ENCODE measurements around the gene SPPL3. TPM values are rescaled to one million over a fixed set of nuclear protein-coding genes. Genes with fewer than 3 reads are reported as not detected.

The SPPL3 gene
- total and polyA plus RNA-seq, 8 donors: 5.0 to 63.4 (median 18.0) TPM

GRCh38 chr12:120726961-120727360 is 177.2 kb downstream of the SPPL3 start:
- intact Hi-C loops (cut with DNase I; ENCODE audit: low total_unique reads): no loop called here
- Histone ChIP-seq H3K27ac (peak overlapping the region in 1 of 5 donors; percentile 90), H3K36me3 (peaks cover 22 to 66% (median 61%) of the 10 kb centered on the region in 4 donors), H3K4me1 (peaks cover 16 to 28% (median 24%) of the 10 kb centered on the region in 4 donors), H3K4me3 (peak overlapping the region in 1 of 4 donors; percentile 75), H3K27me3 (no peaks in the 10 kb centered on the region), H3K9me3 (no peaks in the 10 kb centered on the region)
- WGBS, 5 donors: 87 to 98% (median 93%) methylated on average over 6 to 9 of the region's 9 CpGs
- no peak for TF ChIP-seq POLR2AphosphoS5 (IDR thresholded peaks at IDR 0.05)
- no peak for TF ChIP-seq CTCF (IDR thresholded peaks at IDR 0.05)
- TF ChIP-seq EP300 (IDR thresholded peaks at IDR 0.05): no peak
- DNase-seq: no peak

- WGBS, 5 donors: 77 to 80% (median 78%) methylated on average over 9 of the region's 9 CpGs
- Histone ChIP-seq H3K4me1 (peaks cover 16 to 30% (median 24%) of the 10 kb centered on the region in 4 donors), H3K27me3 (no peaks in the 10 kb centered on the region), H3K27ac (peak overlapping the region; percentile 83 to 90 (median 87)), H3K9me3 (no peaks in the 10 kb centered on the region), H3K36me3 (peaks cover 27 to 69% (median 65%) of the 10 kb centered on the region in 4 donors), H3K4me3 (peak overlapping the region; percentile 58 to 85 (median 72))
- no peak for DNase-seq
- TF ChIP-seq EP300 (IDR thresholded peaks at IDR 0.05) (no peak), CTCF (IDR thresholded peaks at IDR 0.05) (no peak), POLR2AphosphoS5 (IDR thresholded peaks at IDR 0.05) (no peak), POLR2A (IDR thresholded peaks at IDR 0.05) (no peak)
- intact Hi-C loops (cut with DNase I; ENCODE audit: low total_unique reads): no loop called here
Measured at GRCh38 chr12:120726510-120726793, 177.7 kb downstream of the SPPL3 start.

- no peaks in the 10 kb centered on the region for H3K27me3 ChIP-seq
- H3K36me3 ChIP-seq: peaks cover 33 to 69% (median 66%) of the 10 kb centered on the region in 4 donors
- no peaks in the 10 kb centered on the region for H3K9me3 ChIP-seq
- H3K27ac ChIP-seq: peak within 1 kb of the TSS; percentile 83 to 90 (median 87)
- DNase-seq: peak; percentile 94 to 97
- TF ChIP-seq POLR2AphosphoS5 (IDR thresholded peaks at IDR 0.05): peak; percentile 37 to 82 (median 74)
- TF ChIP-seq EP300 (IDR thresholded peaks at IDR 0.05): no peak
- whole genome bisulfite sequencing, 5 donors: 3 to 11% (median 5%) methylated on average over 25 to 66 of the region's 66 CpGs
- intact Hi-C loops (cut with DNase I; ENCODE audit: low total_unique reads): no loop called here
- peaks cover 16 to 36% (median 24%) of the 10 kb centered on the region in 4 donors for H3K4me1 ChIP-seq
- peak within 1 kb of the TSS; percentile 58 to 85 (median 72) for H3K4me3 ChIP-seq
Measured at GRCh38 chr12:120725659-120726509, 178.3 kb downstream of the SPPL3 start, which contains the start of gene ACADS. TSS of gene ACADS (plus strand) at chr12:120725826. CDS start at chr12:120725886, 60 bp downstream.

- 10 to 23% (median 12%) methylated on average over 14 of the region's 14 CpGs for WGBS, 5 donors
- Histone ChIP-seq H3K36me3 (peaks cover 37 to 69% (median 66%) of the 10 kb centered on the region in 4 donors), H3K27me3 (no peaks in the 10 kb centered on the region), H3K4me1 (peaks cover 21 to 43% (median 29%) of the 10 kb centered on the region in 4 donors), H3K4me3 (peak overlapping the region; percentile 58 to 85 (median 72)), H3K9me3 (no peaks in the 10 kb centered on the region), H3K27ac (peak overlapping the region; percentile 83 to 90 (median 87))
- TF ChIP-seq POLR2AphosphoS5 (IDR thresholded peaks at IDR 0.05): no peak
- TF ChIP-seq POLR2A (IDR thresholded peaks at IDR 0.05): no peak
- no peak for TF ChIP-seq EP300 (IDR thresholded peaks at IDR 0.05)
- no peak for TF ChIP-seq CTCF (IDR thresholded peaks at IDR 0.05)
- DNase-seq: no peak
- intact Hi-C loops (cut with DNase I; ENCODE audit: low total_unique reads): no loop called here
Measured at GRCh38 chr12:120725151-120725658, 179.0 kb downstream of the SPPL3 start.

All from stomach (tissue), 9 donors.